ENCODE data around the gene EDARADD. TPM values are rescaled to one million over a fixed set of nuclear protein-coding genes. Genes with fewer than 3 reads are reported as not detected.
"Not testable (repeated sequence)": the region's sequence is repeated elsewhere in the genome, so short reads cannot be mapped to it uniquely, and the experiment has no call there.

Gene EDARADD
- total RNA-seq, 3 donors from 2014 or later = 0.32 to 27.1 (median 20.3) TPM

DNA sequence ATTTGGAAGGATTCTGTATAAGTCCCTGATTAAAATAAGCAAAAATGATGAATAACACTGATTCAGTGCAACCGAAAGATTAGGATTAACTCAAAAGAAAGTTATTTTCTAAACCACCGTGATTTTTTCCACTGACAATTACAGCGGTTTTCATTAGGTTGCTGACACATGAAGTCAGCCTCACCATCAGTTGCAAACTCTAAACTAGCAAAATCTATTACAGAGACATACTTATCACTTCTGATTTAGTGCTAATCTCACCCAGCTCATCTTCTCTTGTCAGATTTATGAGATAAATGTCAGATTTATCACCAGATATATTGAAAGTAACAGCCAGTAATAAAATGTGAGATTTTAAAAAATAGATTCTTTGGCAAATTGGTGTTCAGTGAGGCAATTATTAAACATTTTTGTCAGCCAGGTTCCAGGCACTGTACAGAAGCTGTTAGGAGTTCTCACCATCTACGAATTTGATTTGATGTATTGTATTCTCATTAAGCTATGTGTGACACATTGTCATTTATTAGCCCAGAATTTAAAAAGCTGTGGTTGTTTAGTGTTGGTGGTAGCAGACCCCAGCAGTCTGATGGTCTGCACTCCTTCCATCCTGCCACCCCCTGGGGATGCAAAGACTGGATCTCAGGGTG is 92.4 kb downstream of the EDARADD start:
- TF ChIP-seq, protein P1, sequence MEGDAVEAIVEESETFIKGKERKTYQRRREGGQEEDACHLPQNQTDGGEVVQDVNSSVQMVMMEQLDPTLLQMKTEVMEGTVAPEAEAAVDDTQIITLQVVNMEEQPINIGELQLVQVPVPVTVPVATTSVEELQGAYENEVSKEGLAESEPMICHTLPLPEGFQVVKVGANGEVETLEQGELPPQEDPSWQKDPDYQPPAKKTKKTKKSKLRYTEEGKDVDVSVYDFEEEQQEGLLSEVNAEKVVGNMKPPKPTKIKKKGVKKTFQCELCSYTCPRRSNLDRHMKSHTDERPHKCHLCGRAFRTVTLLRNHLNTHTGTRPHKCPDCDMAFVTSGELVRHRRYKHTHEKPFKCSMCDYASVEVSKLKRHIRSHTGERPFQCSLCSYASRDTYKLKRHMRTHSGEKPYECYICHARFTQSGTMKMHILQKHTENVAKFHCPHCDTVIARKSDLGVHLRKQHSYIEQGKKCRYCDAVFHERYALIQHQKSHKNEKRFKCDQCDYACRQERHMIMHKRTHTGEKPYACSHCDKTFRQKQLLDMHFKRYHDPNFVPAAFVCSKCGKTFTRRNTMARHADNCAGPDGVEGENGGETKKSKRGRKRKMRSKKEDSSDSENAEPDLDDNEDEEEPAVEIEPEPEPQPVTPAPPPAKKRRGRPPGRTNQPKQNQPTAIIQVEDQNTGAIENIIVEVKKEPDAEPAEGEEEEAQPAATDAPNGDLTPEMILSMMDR (IDR thresholded peaks at IDR 0.05) = no peak
- TF ChIP-seq POLR2AphosphoS5 (IDR thresholded peaks at IDR 0.05) = no peak
- no peak overlapping the region for H3K27ac ChIP-seq
- intact Hi-C loops (cut with DNase I; ENCODE audit: low total_unique reads) = no loop called here

GRCh38 chr1:236489161-236489560 is 95.1 kb downstream of the EDARADD start:
- H3K4me1 ChIP-seq; intact Hi-C loops (cut with DNase I; ENCODE audit: low total_unique reads): not testable (repeated sequence)

More for the DNA sequence above, 92.4 kb downstream of the EDARADD start:
- Histone ChIP-seq H3K27me3 (no peaks in the 10 kb centered on the region), H3K9me3 (no peaks in the 10 kb centered on the region), H3K4me1 (no peaks in the 10 kb centered on the region), H3K36me3 (no peaks in the 10 kb centered on the region), H3K4me3 (no peak overlapping the region)
- DNase-seq (ENCODE audit: low spot score in 2 of 2) = no peak

GRCh38 chr1:236489710-236490377 is 95.8 kb downstream of the EDARADD start:
- TF ChIP-seq, protein P1 (IDR thresholded peaks at IDR 0.05) = peak; percentile 14 to 61 (median 54)
- TF ChIP-seq POLR2AphosphoS5 (IDR thresholded peaks at IDR 0.05) (no peak), POLR2A (IDR thresholded peaks at IDR 0.05) (no peak)
- Histone ChIP-seq H3K9me3 (no peaks in the 10 kb centered on the region), H3K4me3 (no peak overlapping the region), H3K36me3 (no peaks in the 10 kb centered on the region), H3K27ac (no peak overlapping the region), H3K27me3 (no peaks in the 10 kb centered on the region), H3K4me1 (no peaks in the 10 kb centered on the region)
- no peak for DNase-seq (ENCODE audit: low spot score in 2 of 2)
- intact Hi-C loops (cut with DNase I; ENCODE audit: low total_unique reads) = no loop called here

More at GRCh38 chr1:236489161-236489560, 95.1 kb downstream of the EDARADD start:
- not testable (repeated sequence) for H3K27ac ChIP-seq; H3K36me3 ChIP-seq; H3K9me3 ChIP-seq; H3K4me3 ChIP-seq; H3K27me3 ChIP-seq; DNase-seq (ENCODE audit: low spot score in 2 of 2)

GRCh38 chr1:236491469-236492136 is 97.5 kb downstream of the EDARADD start:
- Histone ChIP-seq H3K27me3 (no peaks in the 10 kb centered on the region), H3K4me3 (no peak overlapping the region), H3K4me1 (no peaks in the 10 kb centered on the region), H3K27ac (no peak overlapping the region), H3K36me3 (no peaks in the 10 kb centered on the region), H3K9me3 (no peaks in the 10 kb centered on the region)
- DNase-seq (ENCODE audit: low spot score in 2 of 2) = no peak
- TF ChIP-seq POLR2AphosphoS5 (IDR thresholded peaks at IDR 0.05) (no peak), POLR2A (IDR thresholded peaks at IDR 0.05) (no peak)
- TF ChIP-seq, protein P1 (IDR thresholded peaks at IDR 0.05) = no peak
- intact Hi-C loops (cut with DNase I; ENCODE audit: low total_unique reads) = no loop called here

DNA sequence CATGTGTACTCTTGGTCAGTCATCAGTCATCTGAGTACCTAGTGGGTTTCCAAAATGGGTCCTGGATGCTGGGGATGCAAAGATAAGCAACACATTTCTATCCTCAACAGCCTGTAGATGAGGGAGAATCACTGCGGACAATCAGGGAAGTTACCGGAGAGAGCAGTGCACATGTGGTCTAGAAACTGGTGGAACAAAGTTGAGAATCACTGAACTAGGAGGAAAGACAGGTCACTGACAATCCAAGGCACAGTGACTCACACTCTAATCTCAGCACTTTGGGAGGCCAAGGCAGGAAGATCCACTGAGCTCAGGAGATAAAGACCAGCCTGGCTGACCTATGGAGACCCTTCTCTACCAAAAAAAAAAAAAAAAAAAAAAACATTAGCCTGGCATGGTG is 98.3 kb downstream of the EDARADD start:
- intact Hi-C loops (cut with DNase I; ENCODE audit: low total_unique reads) = no loop called here
- TF ChIP-seq POLR2A (IDR thresholded peaks at IDR 0.05) (no peak), POLR2AphosphoS5 (IDR thresholded peaks at IDR 0.05) (no peak)
- TF ChIP-seq, protein P1 (IDR thresholded peaks at IDR 0.05) = no peak
- H3K36me3 ChIP-seq = no peaks in the 10 kb centered on the region

More for the DNA sequence above, 98.3 kb downstream of the EDARADD start:
- Histone ChIP-seq H3K27ac (no peak overlapping the region), H3K4me3 (no peak overlapping the region), H3K27me3 (no peaks in the 10 kb centered on the region), H3K9me3 (no peaks in the 10 kb centered on the region), H3K4me1 (no peaks in the 10 kb centered on the region)
- no peak for DNase-seq (ENCODE audit: low spot score in 2 of 2)
